ENCODE measurements around the gene SPPL3. TPM values are rescaled to one million over a fixed set of nuclear protein-coding genes. Genes with fewer than 3 reads are reported as not detected.

The SPPL3 gene
- total and polyA plus RNA-seq, 2 experiments from 2014 or later = 10.9 to 27.8 TPM

DNA sequence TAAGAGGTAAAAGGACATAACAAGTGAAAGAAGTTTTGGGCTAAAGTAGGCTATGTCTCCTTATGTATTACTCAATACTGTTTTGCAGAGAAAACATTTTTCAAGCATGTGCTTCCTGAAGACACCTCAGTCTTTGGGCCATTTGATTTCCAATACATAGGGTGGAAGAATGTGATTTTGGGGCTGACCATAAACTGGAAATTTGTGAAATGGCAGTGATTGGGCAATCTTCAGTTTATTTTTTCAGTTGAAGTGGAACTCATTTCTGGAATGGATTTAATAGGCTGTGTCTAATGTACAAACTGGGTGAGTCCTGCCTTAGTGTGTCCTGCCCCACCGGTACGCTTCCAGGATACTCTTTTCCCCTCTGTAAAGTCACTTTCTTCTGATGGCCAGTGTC is 181.4 kb downstream of the SPPL3 start (continued):
- TF ChIP-seq, protein P1, sequence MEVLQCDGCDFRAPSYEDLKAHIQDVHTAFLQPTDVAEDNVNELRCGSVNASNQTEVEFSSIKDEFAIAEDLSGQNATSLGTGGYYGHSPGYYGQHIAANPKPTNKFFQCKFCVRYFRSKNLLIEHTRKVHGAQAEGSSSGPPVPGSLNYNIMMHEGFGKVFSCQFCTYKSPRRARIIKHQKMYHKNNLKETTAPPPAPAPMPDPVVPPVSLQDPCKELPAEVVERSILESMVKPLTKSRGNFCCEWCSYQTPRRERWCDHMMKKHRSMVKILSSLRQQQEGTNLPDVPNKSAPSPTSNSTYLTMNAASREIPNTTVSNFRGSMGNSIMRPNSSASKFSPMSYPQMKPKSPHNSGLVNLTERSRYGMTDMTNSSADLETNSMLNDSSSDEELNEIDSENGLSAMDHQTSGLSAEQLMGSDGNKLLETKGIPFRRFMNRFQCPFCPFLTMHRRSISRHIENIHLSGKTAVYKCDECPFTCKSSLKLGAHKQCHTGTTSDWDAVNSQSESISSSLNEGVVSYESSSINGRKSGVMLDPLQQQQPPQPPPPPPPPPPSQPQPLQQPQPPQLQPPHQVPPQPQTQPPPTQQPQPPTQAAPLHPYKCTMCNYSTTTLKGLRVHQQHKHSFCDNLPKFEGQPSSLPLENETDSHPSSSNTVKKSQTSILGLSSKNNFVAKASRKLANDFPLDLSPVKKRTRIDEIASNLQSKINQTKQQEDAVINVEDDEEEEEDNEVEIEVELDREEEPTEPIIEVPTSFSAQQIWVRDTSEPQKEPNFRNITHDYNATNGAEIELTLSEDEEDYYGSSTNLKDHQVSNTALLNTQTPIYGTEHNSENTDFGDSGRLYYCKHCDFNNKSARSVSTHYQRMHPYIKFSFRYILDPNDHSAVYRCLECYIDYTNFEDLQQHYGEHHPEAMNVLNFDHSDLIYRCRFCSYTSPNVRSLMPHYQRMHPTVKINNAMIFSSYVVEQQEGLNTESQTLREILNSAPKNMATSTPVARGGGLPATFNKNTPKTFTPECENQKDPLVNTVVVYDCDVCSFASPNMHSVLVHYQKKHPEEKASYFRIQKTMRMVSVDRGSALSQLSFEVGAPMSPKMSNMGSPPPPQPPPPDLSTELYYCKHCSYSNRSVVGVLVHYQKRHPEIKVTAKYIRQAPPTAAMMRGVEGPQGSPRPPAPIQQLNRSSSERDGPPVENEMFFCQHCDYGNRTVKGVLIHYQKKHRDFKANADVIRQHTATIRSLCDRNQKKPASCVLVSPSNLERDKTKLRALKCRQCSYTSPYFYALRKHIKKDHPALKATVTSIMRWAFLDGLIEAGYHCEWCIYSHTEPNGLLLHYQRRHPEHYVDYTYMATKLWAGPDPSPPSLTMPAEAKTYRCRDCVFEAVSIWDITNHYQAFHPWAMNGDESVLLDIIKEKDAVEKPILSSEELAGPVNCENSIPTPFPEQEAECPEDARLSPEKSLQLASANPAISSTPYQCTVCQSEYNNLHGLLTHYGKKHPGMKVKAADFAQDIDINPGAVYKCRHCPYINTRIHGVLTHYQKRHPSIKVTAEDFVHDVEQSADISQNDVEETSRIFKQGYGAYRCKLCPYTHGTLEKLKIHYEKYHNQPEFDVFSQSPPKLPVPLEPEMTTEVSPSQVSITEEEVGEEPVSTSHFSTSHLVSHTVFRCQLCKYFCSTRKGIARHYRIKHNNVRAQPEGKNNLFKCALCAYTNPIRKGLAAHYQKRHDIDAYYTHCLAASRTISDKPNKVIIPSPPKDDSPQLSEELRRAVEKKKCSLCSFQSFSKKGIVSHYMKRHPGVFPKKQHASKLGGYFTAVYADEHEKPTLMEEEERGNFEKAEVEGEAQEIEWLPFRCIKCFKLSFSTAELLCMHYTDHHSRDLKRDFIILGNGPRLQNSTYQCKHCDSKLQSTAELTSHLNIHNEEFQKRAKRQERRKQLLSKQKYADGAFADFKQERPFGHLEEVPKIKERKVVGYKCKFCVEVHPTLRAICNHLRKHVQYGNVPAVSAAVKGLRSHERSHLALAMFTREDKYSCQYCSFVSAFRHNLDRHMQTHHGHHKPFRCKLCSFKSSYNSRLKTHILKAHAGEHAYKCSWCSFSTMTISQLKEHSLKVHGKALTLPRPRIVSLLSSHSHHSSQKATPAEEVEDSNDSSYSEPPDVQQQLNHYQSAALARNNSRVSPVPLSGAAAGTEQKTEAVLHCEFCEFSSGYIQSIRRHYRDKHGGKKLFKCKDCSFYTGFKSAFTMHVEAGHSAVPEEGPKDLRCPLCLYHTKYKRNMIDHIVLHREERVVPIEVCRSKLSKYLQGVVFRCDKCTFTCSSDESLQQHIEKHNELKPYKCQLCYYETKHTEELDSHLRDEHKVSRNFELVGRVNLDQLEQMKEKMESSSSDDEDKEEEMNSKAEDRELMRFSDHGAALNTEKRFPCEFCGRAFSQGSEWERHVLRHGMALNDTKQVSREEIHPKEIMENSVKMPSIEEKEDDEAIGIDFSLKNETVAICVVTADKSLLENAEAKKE (CRISPR knock-in tag; IDR thresholded peaks at IDR 0.05) = no peak
- TF ChIP-seq JUNB (IDR thresholded peaks at IDR 0.05; ENCODE audit: unreplicated experiment) = no peak
- TF ChIP-seq EZH2 (IDR thresholded peaks at IDR 0.05; ENCODE audit: low read depth, unreplicated experiment) = no peak
- no peak for TF ChIP-seq CREB1 (CRISPR knock-in tag; IDR thresholded peaks at IDR 0.05; ENCODE audit: low read depth)
- no peak for TF ChIP-seq POLR2AphosphoS5 (IDR thresholded peaks at IDR 0.05; ENCODE audit: low read depth)
- TF ChIP-seq, protein P2, sequence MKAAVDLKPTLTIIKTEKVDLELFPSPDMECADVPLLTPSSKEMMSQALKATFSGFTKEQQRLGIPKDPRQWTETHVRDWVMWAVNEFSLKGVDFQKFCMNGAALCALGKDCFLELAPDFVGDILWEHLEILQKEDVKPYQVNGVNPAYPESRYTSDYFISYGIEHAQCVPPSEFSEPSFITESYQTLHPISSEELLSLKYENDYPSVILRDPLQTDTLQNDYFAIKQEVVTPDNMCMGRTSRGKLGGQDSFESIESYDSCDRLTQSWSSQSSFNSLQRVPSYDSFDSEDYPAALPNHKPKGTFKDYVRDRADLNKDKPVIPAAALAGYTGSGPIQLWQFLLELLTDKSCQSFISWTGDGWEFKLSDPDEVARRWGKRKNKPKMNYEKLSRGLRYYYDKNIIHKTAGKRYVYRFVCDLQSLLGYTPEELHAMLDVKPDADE (IDR thresholded peaks at IDR 0.05) = no peak
- no peak for TF ChIP-seq STAT1 (IDR thresholded peaks at IDR 0.05; ENCODE audit: unreplicated experiment)
- TF ChIP-seq, protein P3, sequence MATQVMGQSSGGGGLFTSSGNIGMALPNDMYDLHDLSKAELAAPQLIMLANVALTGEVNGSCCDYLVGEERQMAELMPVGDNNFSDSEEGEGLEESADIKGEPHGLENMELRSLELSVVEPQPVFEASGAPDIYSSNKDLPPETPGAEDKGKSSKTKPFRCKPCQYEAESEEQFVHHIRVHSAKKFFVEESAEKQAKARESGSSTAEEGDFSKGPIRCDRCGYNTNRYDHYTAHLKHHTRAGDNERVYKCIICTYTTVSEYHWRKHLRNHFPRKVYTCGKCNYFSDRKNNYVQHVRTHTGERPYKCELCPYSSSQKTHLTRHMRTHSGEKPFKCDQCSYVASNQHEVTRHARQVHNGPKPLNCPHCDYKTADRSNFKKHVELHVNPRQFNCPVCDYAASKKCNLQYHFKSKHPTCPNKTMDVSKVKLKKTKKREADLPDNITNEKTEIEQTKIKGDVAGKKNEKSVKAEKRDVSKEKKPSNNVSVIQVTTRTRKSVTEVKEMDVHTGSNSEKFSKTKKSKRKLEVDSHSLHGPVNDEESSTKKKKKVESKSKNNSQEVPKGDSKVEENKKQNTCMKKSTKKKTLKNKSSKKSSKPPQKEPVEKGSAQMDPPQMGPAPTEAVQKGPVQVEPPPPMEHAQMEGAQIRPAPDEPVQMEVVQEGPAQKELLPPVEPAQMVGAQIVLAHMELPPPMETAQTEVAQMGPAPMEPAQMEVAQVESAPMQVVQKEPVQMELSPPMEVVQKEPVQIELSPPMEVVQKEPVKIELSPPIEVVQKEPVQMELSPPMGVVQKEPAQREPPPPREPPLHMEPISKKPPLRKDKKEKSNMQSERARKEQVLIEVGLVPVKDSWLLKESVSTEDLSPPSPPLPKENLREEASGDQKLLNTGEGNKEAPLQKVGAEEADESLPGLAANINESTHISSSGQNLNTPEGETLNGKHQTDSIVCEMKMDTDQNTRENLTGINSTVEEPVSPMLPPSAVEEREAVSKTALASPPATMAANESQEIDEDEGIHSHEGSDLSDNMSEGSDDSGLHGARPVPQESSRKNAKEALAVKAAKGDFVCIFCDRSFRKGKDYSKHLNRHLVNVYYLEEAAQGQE (IDR thresholded peaks at IDR 0.05; ENCODE audit: unreplicated experiment) = no peak

Measured in GM23338 (cell line).